ENCODE data around the gene CHST13.

DNA sequence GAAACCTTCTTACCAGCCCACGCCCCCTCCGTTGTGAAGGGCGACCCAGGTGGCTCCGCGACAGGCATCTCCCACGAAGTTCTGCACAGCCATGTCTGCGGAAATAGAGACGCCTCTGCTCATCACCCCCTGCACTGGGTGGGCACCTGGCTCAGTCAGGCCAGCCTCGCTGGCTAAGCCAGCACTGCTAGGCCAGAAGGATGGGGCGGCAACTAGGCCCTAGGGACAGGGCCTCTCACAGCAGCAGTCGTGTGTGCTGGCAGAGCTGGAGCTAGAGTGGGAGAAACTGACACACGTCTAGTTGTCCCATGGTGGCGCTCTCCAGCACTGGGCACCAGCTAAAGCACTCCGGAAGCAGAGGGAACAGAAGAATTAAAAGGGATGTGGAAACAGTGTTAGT is 35.8 kb upstream of the CHST13 start:
- no peak for TF ChIP-seq CTCF (IDR thresholded peaks at IDR 0.05)
- TF ChIP-seq POLR2A (IDR thresholded peaks at IDR 0.05), result no peak

Data from Peyer's patch (tissue), 4 donors.